Karpas-422 (cell line): ENCODE measurements around the gene MRTFB. TPM values are rescaled to one million over a fixed set of nuclear protein-coding genes. Genes with fewer than 3 reads are reported as not detected.

Experiments
- DNase-seq: peaks from one replicate; pipeline ENCODE4 v3.0.0-alpha.2; 2015
- H2AFZ ChIP-seq: fragments of 200-600 bp; sonication (generic); 2 replicates; pipeline ENCODE4 v1.6.1; 2014; ENCODE audit warnings: antibody characterized with exemption, low read length, mixed read lengths
- H3K27ac ChIP-seq: fragments of 200-600 bp; sonication (generic); 2 replicates; pipeline ENCODE4 v1.5.1; 2014; ENCODE audit warnings: mild to moderate bottlenecking, low read length, moderate library complexity
- H3K27me3 ChIP-seq: fragments of 200-600 bp; sonication (generic); 2 replicates; pipeline ENCODE4 v1.6.1; 2014; ENCODE audit warnings: low read length, mixed read lengths
- H3K36me3 ChIP-seq: fragments of 200-600 bp; sonication (generic); 2 replicates; pipeline ENCODE4 v1.6.1; 2014; ENCODE audit warnings: low read length, mixed read lengths; ENCODE audit not compliant: insufficient read depth
- H3K4me1 ChIP-seq: fragments of 200-600 bp; sonication (generic); 2 replicates; pipeline ENCODE4 v1.6.1; 2014; ENCODE audit warnings: mild to moderate bottlenecking, low read length, mixed read lengths
- H3K4me2 ChIP-seq: fragments of 200-600 bp; sonication (generic); 2 replicates; pipeline ENCODE4 v1.6.1; 2014; ENCODE audit warnings: low read length, low read depth, mild to moderate bottlenecking; ENCODE audit not compliant: poor library complexity, severe bottlenecking
- H3K4me3 ChIP-seq: fragments of 200-600 bp; sonication (generic); 2 replicates; pipeline ENCODE4 v1.5.1; 2014; ENCODE audit warnings: mild to moderate bottlenecking, antibody characterized with exemption, low read length, mixed read lengths
- H3K79me2 ChIP-seq: fragments of 200-600 bp; sonication (generic); 2 replicates; pipeline ENCODE4 v1.6.1; 2014; ENCODE audit warnings: mild to moderate bottlenecking, low read length, mixed read lengths
- H3K9ac ChIP-seq: fragments of 200-600 bp; sonication (generic); 2 replicates; pipeline ENCODE4 v1.6.0; 2014; ENCODE audit warnings: low read length
- H3K9me2 ChIP-seq: fragments of 200-600 bp; sonication (generic), shearing (Covaris generic); replicated peaks from 2 replicates; pipeline ENCODE4 v1.6.0; 2014; ENCODE audit warnings: mild to moderate bottlenecking, low read length, moderate library complexity; ENCODE audit not compliant: insufficient read depth
- H3K9me3 ChIP-seq: fragments of 300-700, 200-600 bp; sonication (generic); 2 replicates; pipeline ENCODE4 v1.6.1; 2014; ENCODE audit warnings: low read length, mixed read lengths
- H4K20me1 ChIP-seq: fragments of 200-600 bp; sonication (generic); 2 replicates; pipeline ENCODE4 v1.6.1; 2014; ENCODE audit warnings: mild to moderate bottlenecking, antibody characterized with exemption, low read length, low read depth; ENCODE audit not compliant: insufficient read depth
- total RNA-seq: library from RNA; depleted of rRNA; stranded (reverse); fragments of >200 nt; shearing (Covaris generic); gene quantifications from 2 replicates; pipeline ENCODE4 v1.2.3, GENCODE V29; 2014; ENCODE audit warnings: low replicate concordance

Gene MRTFB
- total RNA-seq, 1 experiment from 2014 or later = 5.3 TPM

DNA sequence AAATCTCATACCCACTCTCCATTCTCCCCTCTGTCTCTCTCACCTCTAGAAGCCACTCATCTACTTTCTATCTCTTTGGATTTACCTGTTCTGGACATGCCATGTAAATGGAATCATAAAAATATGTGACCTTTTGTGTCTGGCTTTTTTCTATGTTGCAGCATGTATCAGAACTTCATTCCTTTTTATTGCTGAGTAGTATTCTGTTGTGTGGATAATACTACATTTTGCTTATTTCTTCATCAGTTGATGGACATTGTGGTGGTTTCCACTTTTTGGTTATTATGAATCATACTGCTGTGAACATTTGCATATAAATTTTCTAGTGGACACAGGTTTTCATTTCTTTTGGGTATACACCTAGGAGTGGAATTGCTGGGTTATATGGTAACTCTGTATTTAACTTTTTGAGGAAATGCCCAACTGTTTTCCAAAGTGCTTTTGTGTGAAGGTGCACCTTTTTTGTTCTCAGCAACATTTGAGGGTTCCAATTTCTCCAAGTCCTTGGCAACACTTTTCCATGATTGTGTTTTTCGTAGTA is 18.2 kb downstream of the MRTFB start:
- Histone ChIP-seq H2AFZ (no peak overlapping the region), H3K4me3 (no peak overlapping the region), H3K4me2 (no peak overlapping the region), H3K4me1 (no peaks in the 10 kb centered on the region), H3K36me3 (no peaks in the 10 kb centered on the region), H3K27ac (no peak overlapping the region), H3K9me3 (no peaks in the 10 kb centered on the region), H4K20me1 (peaks cover 10% of the 10 kb centered on the region; the same call in 1 of the 2 replicates), H3K9ac (no peak overlapping the region), H3K79me2 (no peaks in the 10 kb centered on the region), H3K27me3 (no peaks in the 10 kb centered on the region), H3K9me2 (no peaks in the 10 kb centered on the region)
- DNase-seq = no peak

GRCh38 chr16:14092561-14092960 is 21.4 kb downstream of the MRTFB start:
- Histone ChIP-seq H3K27ac (no peak overlapping the region), H3K9me2 (no peaks in the 10 kb centered on the region), H2AFZ (no peak overlapping the region), H3K4me3 (no peak overlapping the region), H3K4me1 (no peaks in the 10 kb centered on the region), H3K27me3 (no peaks in the 10 kb centered on the region), H3K79me2 (no peaks in the 10 kb centered on the region), H3K36me3 (no peaks in the 10 kb centered on the region), H3K9me3 (no peaks in the 10 kb centered on the region), H3K4me2 (no peak overlapping the region), H3K9ac (no peak overlapping the region), H4K20me1 (peaks cover 10% of the 10 kb centered on the region; the same call in 1 of the 2 replicates)
- no peak for DNase-seq

GRCh38 chr16:14095883-14096551 is 24.9 kb downstream of the MRTFB start:
- Histone ChIP-seq H3K79me2 (no peaks in the 10 kb centered on the region), H3K27me3 (no peaks in the 10 kb centered on the region), H2AFZ (no peak overlapping the region), H3K4me1 (peaks cover 9% of the 10 kb centered on the region), H3K36me3 (no peaks in the 10 kb centered on the region), H4K20me1 (peaks cover 9% of the 10 kb centered on the region; the same call in 1 of the 2 replicates), H3K27ac (no peak overlapping the region), H3K4me2 (no peak overlapping the region), H3K4me3 (no peak overlapping the region), H3K9me2 (no peaks in the 10 kb centered on the region), H3K9ac (no peak overlapping the region), H3K9me3 (no peaks in the 10 kb centered on the region)
- no peak for DNase-seq

DNA sequence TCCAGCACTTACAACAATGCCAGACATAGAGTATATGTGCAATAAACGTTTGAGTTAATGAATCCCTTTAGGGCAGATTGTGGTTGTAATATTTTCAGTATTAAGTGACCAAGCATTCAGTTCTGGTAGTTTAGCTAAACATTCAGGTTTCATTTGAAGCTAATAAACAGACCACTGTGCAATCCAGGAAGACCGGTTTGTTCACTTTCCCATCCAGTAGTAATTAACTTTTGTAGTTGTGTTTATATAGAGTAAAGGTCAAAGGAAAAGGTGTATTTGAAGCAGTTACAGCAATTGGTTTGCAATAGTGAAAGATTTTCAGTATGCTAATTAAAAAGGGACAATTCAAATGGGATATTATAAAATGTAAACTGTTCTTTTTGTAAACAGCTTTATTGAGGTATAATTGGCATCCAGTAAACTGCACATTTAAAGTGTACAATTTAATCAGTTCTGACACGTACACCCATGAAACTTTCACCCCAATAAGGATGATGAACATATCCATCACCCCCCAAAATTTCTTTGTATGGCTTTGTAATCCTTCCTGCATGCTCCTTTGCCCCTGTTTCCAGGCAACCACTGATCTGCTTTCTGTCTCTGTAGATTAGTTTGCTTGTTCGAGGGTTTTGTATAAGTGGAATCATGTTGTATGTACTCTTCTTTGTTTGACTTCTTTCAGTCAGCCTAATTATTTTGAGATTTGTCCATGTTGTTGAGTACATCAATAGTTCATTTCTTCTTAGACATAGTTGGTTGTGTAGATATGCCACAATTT is 26.3 kb downstream of the MRTFB start:
- Histone ChIP-seq H3K9me3 (no peaks in the 10 kb centered on the region), H2AFZ (no peak overlapping the region), H3K79me2 (no peaks in the 10 kb centered on the region), H3K4me2 (no peak overlapping the region), H3K9ac (no peak overlapping the region), H3K36me3 (no peaks in the 10 kb centered on the region), H3K4me1 (peaks cover 12% of the 10 kb centered on the region), H3K9me2 (no peaks in the 10 kb centered on the region), H3K27ac (no peak overlapping the region), H4K20me1 (0 out of 2 replicates have a peak, but pooled peaks cover 9% of the 10 kb centered on the region), H3K4me3 (no peak overlapping the region), H3K27me3 (no peaks in the 10 kb centered on the region)
- no peak for DNase-seq

GRCh38 chr16:14098081-14098480 is 27.0 kb downstream of the MRTFB start:
- Histone ChIP-seq H3K36me3 (no peaks in the 10 kb centered on the region), H3K4me1 (peaks cover 12% of the 10 kb centered on the region), H2AFZ (no peak overlapping the region), H3K79me2 (no peaks in the 10 kb centered on the region), H3K27me3 (no peaks in the 10 kb centered on the region), H3K4me3 (no peak overlapping the region), H3K9ac (no peak overlapping the region), H3K27ac (no peak overlapping the region), H3K9me3 (no peaks in the 10 kb centered on the region), H4K20me1 (0 out of 2 replicates have a peak, but pooled peaks cover 13% of the 10 kb centered on the region), H3K9me2 (no peaks in the 10 kb centered on the region), H3K4me2 (no peak overlapping the region)
- no peak for DNase-seq

- Histone ChIP-seq H3K79me2 (no peaks in the 10 kb centered on the region), H3K4me1 (peaks cover 12% of the 10 kb centered on the region), H3K27me3 (no peaks in the 10 kb centered on the region), H3K27ac (no peak overlapping the region), H3K4me3 (no peak overlapping the region), H3K4me2 (no peak overlapping the region), H3K36me3 (no peaks in the 10 kb centered on the region), H2AFZ (no peak overlapping the region), H3K9me3 (no peaks in the 10 kb centered on the region), H3K9ac (no peak overlapping the region), H4K20me1 (peaks cover 10% of the 10 kb centered on the region; the same call in 1 of the 2 replicates), H3K9me2 (no peaks in the 10 kb centered on the region)
- no peak for DNase-seq
These were observed 29.7 kb downstream of the MRTFB start for GRCh38 chr16:14100825-14101224.

DNA sequence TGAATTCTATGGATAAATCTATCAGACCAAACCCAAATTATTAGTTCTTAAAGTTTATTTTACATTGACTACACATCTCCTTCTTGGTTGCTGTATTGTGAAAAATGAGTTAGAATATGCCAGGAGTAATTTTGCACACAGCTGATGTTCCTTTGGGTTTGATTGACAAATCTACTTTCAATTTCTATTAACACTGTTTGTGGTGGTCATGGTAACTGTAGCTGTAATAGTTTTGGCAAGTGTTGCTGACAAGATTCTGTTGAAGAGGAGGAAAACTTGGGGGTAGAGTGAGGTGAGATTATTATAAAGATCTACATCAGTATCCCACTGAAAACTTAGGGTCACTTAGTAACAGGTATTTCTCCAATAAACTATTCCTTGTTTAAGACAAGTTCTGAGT is 30.3 kb downstream of the MRTFB start:
- no peak overlapping the region for H3K4me3 ChIP-seq
- H3K9me3 ChIP-seq = no peaks in the 10 kb centered on the region
- no peak overlapping the region for H3K4me2 ChIP-seq
- H4K20me1 ChIP-seq = peaks cover 16% of the 10 kb centered on the region; the same call in 1 of the 2 replicates
- no peak overlapping the region for H3K27ac ChIP-seq
- DNase-seq = no peak
- H3K9me2 ChIP-seq = no peaks in the 10 kb centered on the region
- no peaks in the 10 kb centered on the region for H3K36me3 ChIP-seq
- H3K79me2 ChIP-seq = no peaks in the 10 kb centered on the region
- H2AFZ ChIP-seq = no peak overlapping the region
- H3K27me3 ChIP-seq = no peaks in the 10 kb centered on the region
- H3K4me1 ChIP-seq = peaks cover 12% of the 10 kb centered on the region
- H3K9ac ChIP-seq = no peak overlapping the region
